Smooth muscle cell (in vitro differentiated cells): ENCODE data around the gene TESK2. TPM values are rescaled to one million over a fixed set of nuclear protein-coding genes. Genes with fewer than 3 reads are reported as not detected.

Source experiments
- DNase-seq: peaks from one replicate; lab custom pipeline; 2025; ENCODE audit not compliant: unreplicated experiment; lab: John Stamatoyannopoulos, UW
- H2AFZ ChIP-seq: fragments of 200-600 bp; sonication (generic); 2 replicates; pipeline ENCODE4 v1.6.0; 2016; ENCODE audit warnings: antibody characterized with exemption, low read depth, mild to moderate bottlenecking
- H3F3A ChIP-seq: fragments of 200-600 bp; sonication (generic); 2 replicates; pipeline ENCODE4 v1.6.0; 2017; ENCODE audit warnings: antibody characterized with exemption, low read depth
- H3K27ac ChIP-seq: fragments of 200-600 bp; sonication (generic); 2 replicates; pipeline ENCODE4 v1.5.1; 2016; ENCODE audit warnings: low read depth, mild to moderate bottlenecking
- H3K27me3 ChIP-seq: fragments of 200-600 bp; sonication (generic); 2 replicates; pipeline ENCODE4 v1.6.1; 2016; ENCODE audit warnings: low read depth, mild to moderate bottlenecking
- H3K36me3 ChIP-seq: fragments of 200-600 bp; sonication (generic); 2 replicates; pipeline ENCODE4 v1.5.1; 2016; ENCODE audit warnings: low read depth
- H3K4me1 ChIP-seq: fragments of 200-600 bp; sonication (generic); 2 replicates; pipeline ENCODE4 v1.5.1; 2016; ENCODE audit warnings: low read depth
- H3K4me2 ChIP-seq: fragments of 200-600 bp; sonication (generic); 2 replicates; pipeline ENCODE4 v1.6.0; 2016; ENCODE audit warnings: mild to moderate bottlenecking
- H3K4me3 ChIP-seq: fragments of 200-600 bp; sonication (generic); 2 replicates; pipeline ENCODE4 v1.5.1; 2016; ENCODE audit warnings: mild to moderate bottlenecking
- H3K79me2 ChIP-seq: fragments of 200-600 bp; sonication (generic); 2 replicates; pipeline ENCODE4 v1.6.0; 2016; ENCODE audit warnings: low read depth, mild to moderate bottlenecking
- H3K9ac ChIP-seq: fragments of 200-600 bp; sonication (generic); 2 replicates; pipeline ENCODE4 v1.6.0; 2016; ENCODE audit warnings: low read depth
- H3K9me3 ChIP-seq: fragments of 200-600 bp; sonication (generic); replicated peaks from 2 replicates; pipeline ENCODE4 v1.5.1; 2016; ENCODE audit warnings: low read depth
- H4K20me1 ChIP-seq: fragments of 200-600 bp; sonication (generic); 2 replicates; pipeline ENCODE4 v1.6.0; 2016; ENCODE audit warnings: low read depth
- CTCF ChIP-seq: fragments of 200-600 bp; sonication (generic); IDR thresholded peaks from 2 replicates; pipeline ENCODE4 v1.5.1; 2017; ENCODE audit warnings: borderline replicate concordance, mild to moderate bottlenecking, antibody characterized with exemption; ENCODE audit not compliant: insufficient read depth, poor library complexity, severe bottlenecking
- WGBS: methylation state at CpG from one replicate; pipeline ENCODE4 v1.1.7; 2016; ENCODE audit warnings: low lambda C conversion rate; 5-methylcytosine and 5-hydroxymethylcytosine counted together
- polyA plus RNA-seq: library from polyadenylated mRNA; unstranded; fragments of >200 nt; fragmentation: Nextera tagmentation; extraction: Ambion mirVana; gene quantifications from 2 replicates; pipeline ENCODE4 v1.2.1, GENCODE V29; 2016
- total RNA-seq: library from RNA; depleted of rRNA; stranded (reverse); fragments of >200 nt; gene quantifications from 2 replicates; pipeline ENCODE4 v1.2.3, GENCODE V29; 2014

Gene TESK2
- total and polyA plus RNA-seq, 2 experiments from 2014 or later: 1.3 to 4.3 TPM

DNA sequence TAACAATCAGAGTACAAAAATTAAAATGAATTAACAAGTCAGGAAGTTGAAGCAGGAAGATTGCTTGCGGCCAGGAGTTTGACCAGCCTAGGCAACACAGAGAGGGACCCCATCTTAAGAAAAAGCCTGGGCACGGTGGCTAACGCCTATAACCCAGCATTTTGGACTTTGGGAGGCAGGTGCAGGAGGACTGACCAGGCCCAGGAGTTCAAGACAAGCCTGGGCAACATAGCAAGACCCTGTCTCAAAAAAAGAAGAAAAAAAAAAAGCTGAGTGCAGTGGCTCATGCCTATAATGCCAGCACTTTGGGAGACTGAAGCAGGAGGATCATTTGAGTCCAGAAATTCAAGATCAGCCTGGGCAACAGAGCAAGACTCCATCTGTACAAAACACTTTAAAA lies 38.5 kb downstream of the TESK2 start:
- no peak for TF ChIP-seq CTCF
- WGBS: 83% methylated on average over 3 of the region's 3 CpGs

GRCh38 chr1:45448357-45448756 lies 42.6 kb downstream of the TESK2 start:
- TF ChIP-seq CTCF: no peak

More for the DNA sequence above, 38.5 kb downstream of the TESK2 start:
- H3K27me3 ChIP-seq: no peaks in the 10 kb centered on the region
- no peaks in the 10 kb centered on the region for H3K36me3 ChIP-seq
- H3K9ac ChIP-seq: no peak overlapping the region
- H3K79me2 ChIP-seq: no peaks in the 10 kb centered on the region
- H3F3A ChIP-seq: no peaks in the 10 kb centered on the region
- H3K27ac ChIP-seq: no peak overlapping the region
- H3K4me3 ChIP-seq: no peak overlapping the region
- no peak for DNase-seq
- no peaks in the 10 kb centered on the region for H3K9me3 ChIP-seq
- no peak overlapping the region for H2AFZ ChIP-seq
- no peak overlapping the region for H3K4me2 ChIP-seq
- no peaks in the 10 kb centered on the region for H4K20me1 ChIP-seq
- no peaks in the 10 kb centered on the region for H3K4me1 ChIP-seq

DNA sequence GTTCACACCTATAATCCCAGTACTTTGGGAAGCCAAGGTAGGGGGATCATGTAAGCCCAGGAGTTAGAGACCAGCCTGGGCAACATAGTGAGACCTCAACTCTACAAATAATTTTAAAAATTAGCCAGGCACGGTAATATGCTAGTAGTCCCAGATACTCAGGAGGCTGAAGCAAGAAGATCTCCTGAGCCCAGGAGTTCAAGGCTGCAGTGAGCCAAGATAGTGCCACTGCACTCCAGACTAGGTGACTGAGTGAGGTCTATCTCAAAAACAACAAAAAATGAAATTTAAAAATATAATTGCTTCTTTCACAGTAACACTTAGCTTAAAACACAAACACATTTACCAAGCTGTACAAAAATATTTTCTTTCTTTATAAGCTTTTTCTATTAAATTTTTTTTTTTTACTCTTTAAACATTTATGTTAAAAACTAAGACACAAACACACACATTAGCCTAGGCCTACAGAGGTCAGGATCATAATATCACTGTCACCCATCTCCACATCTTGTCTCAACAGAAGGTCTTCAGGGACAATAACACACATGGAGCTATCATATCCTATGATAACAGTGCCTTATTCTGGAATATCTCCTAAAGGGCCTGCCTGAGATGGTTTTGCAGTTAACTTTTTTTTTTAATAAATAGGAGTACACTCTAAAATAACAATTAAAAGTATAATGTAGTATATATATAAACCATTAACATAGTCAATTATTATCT lies 43.9 kb downstream of the TESK2 start:
- H3K4me1 ChIP-seq: no peaks in the 10 kb centered on the region
- no peaks in the 10 kb centered on the region for H3K9me3 ChIP-seq
- TF ChIP-seq CTCF: no peak
- no peak for DNase-seq
- no peaks in the 10 kb centered on the region for H4K20me1 ChIP-seq
- H3K4me3 ChIP-seq: no peak overlapping the region
- WGBS: 95% methylated on average over 1 of the region's 1 CpG
- no peak overlapping the region for H3K27ac ChIP-seq
- H3K79me2 ChIP-seq: no peaks in the 10 kb centered on the region
- no peak overlapping the region for H3K9ac ChIP-seq
- no peaks in the 10 kb centered on the region for H3F3A ChIP-seq
- no peaks in the 10 kb centered on the region for H3K27me3 ChIP-seq
- no peak overlapping the region for H3K4me2 ChIP-seq
- no peak overlapping the region for H2AFZ ChIP-seq
- H3K36me3 ChIP-seq: no peaks in the 10 kb centered on the region

More at GRCh38 chr1:45448357-45448756, 42.6 kb downstream of the TESK2 start:
- Histone ChIP-seq H3K27me3 (no peaks in the 10 kb centered on the region), H3K9ac (no peak overlapping the region), H3K9me3 (no peaks in the 10 kb centered on the region), H4K20me1 (no peaks in the 10 kb centered on the region), H3K4me3 (no peak overlapping the region), H3K4me2 (no peak overlapping the region), H3F3A (no peaks in the 10 kb centered on the region), H2AFZ (no peak overlapping the region), H3K4me1 (no peaks in the 10 kb centered on the region), H3K36me3 (no peaks in the 10 kb centered on the region), H3K27ac (no peak overlapping the region), H3K79me2 (no peaks in the 10 kb centered on the region)
- 96% methylated on average over 3 of the region's 3 CpGs for WGBS
- DNase-seq: no peak

- Histone ChIP-seq H3K4me1 (no peaks in the 10 kb centered on the region), H3K36me3 (no peaks in the 10 kb centered on the region), H3F3A (no peaks in the 10 kb centered on the region), H3K4me2 (no peak overlapping the region), H3K27ac (no peak overlapping the region), H3K9me3 (no peaks in the 10 kb centered on the region), H3K9ac (no peak overlapping the region), H3K4me3 (no peak overlapping the region), H2AFZ (no peak overlapping the region), H3K27me3 (no peaks in the 10 kb centered on the region), H3K79me2 (no peaks in the 10 kb centered on the region), H4K20me1 (no peaks in the 10 kb centered on the region)
- no peak for DNase-seq
- WGBS: 100% methylated on average over 1 of the region's 1 CpG
- TF ChIP-seq CTCF: no peak
Measured at GRCh38 chr1:45446530-45446929, 44.4 kb downstream of the TESK2 start.
